Keratinocyte (primary cell): ENCODE measurements around the gene GLG1. TPM values are rescaled to one million over a fixed set of nuclear protein-coding genes. Genes with fewer than 3 reads are reported as not detected.

ENCODE experiments used
- DNase-seq: peaks from one replicate; pipeline ENCODE4 v3.0.0-alpha.2; 2011; ENCODE audit warnings: low read depth, missing footprints, low spot score
- FAIRE-seq: peaks from 2 replicates; lab custom pipeline; 2011; peaks lifted over from hg19 to GRCh38; lab: Jason Lieb, UNC
- H2AFZ ChIP-seq: 2 replicates; pipeline ENCODE4 v1.6.0; 2012; ENCODE audit warnings: low read length, control low read depth, inconsistent platforms; ENCODE audit not compliant: control insufficient read depth
- H3K27ac ChIP-seq: 2 replicates; pipeline ENCODE4 v1.5.1; 2011; ENCODE audit warnings: low read length; ENCODE audit not compliant: control insufficient read depth, insufficient read depth
- H3K27me3 ChIP-seq: 3 replicates; pipeline ENCODE4 v1.6.0; 2011; ENCODE audit warnings: low read length; ENCODE audit not compliant: control insufficient read depth, insufficient read depth; ENCODE audit errors: extremely low read depth
- H3K36me3 ChIP-seq, 2 experiments: 2 replicates in 1 of 2; 3 replicates in 1 of 2; pipeline ENCODE4 v1.5.1; 2011; ENCODE audit warnings: low read length in 2 of 2, mild to moderate bottlenecking in 1 of 2; ENCODE audit not compliant: control insufficient read depth in 2 of 2, insufficient read depth in 2 of 2; ENCODE audit errors: extremely low read depth in 1 of 2
- H3K4me1 ChIP-seq: 3 replicates; pipeline ENCODE4 v1.5.1; 2011; ENCODE audit warnings: low read length; ENCODE audit not compliant: control insufficient read depth, insufficient read depth; ENCODE audit errors: extremely low read depth
- H3K4me2 ChIP-seq: 3 replicates; pipeline ENCODE4 v1.6.0; 2011; ENCODE audit warnings: low read depth, low read length; ENCODE audit not compliant: control insufficient read depth, insufficient read depth; ENCODE audit errors: extremely low read depth
- H3K4me3 ChIP-seq, 3 experiments: fragments of 200-600 bp in 1 of 3; sonication (generic) in 1 of 3; 2 replicates in 2 of 3; 3 replicates in 1 of 3; pipeline ENCODE4 v1.5.1; 2011 to 2016; ENCODE audit warnings: low read length in 3 of 3, mild to moderate bottlenecking in 3 of 3, control low read depth in 2 of 3, inconsistent platforms in 1 of 3, low read depth in 1 of 3, mixed read lengths in 1 of 3, mixed run types in 1 of 3, moderate library complexity in 1 of 3; ENCODE audit not compliant: control insufficient read depth in 2 of 3, insufficient read depth in 2 of 3; ENCODE audit errors: extremely low read depth in 1 of 3
- H3K79me2 ChIP-seq: 2 replicates; pipeline ENCODE4 v1.6.0; 2012; ENCODE audit warnings: low read length; ENCODE audit not compliant: control insufficient read depth, insufficient read depth
- H3K9ac ChIP-seq: 3 replicates; pipeline ENCODE4 v1.6.0; 2011; ENCODE audit warnings: low read length; ENCODE audit not compliant: control insufficient read depth, insufficient read depth; ENCODE audit errors: extremely low read depth
- H3K9me1 ChIP-seq: 3 replicates; pipeline ENCODE4 v1.6.0; 2011; ENCODE audit warnings: low read length; ENCODE audit not compliant: control insufficient read depth, insufficient read depth; ENCODE audit errors: extremely low read depth
- H3K9me3 ChIP-seq: 2 replicates; pipeline ENCODE4 v1.5.1; 2012; ENCODE audit warnings: low read depth, low read length; ENCODE audit not compliant: control insufficient read depth
- H4K20me1 ChIP-seq: 3 replicates; pipeline ENCODE4 v1.6.0; 2011; ENCODE audit warnings: low read length; ENCODE audit not compliant: control insufficient read depth, insufficient read depth; ENCODE audit errors: extremely low read depth
- CTCF ChIP-seq, 3 experiments: IDR thresholded peaks in 1 of 3; conservative IDR thresholded peaks in 1 of 3; optimal IDR thresholded peaks in 1 of 3; 2 replicates in 2 of 3; 3 replicates in 1 of 3; pipeline versions ENCODE3 to v1.5.1; 2011; ENCODE audit warnings: low read length in 3 of 3, mild to moderate bottlenecking in 3 of 3, moderate library complexity in 2 of 3, control low read depth in 1 of 3, inconsistent platforms in 1 of 3; ENCODE audit not compliant: insufficient read depth in 2 of 3; ENCODE audit errors: extremely low read depth in 1 of 3
- EZH2 ChIP-seq: IDR thresholded peaks from one replicate; pipeline ENCODE4 v1.6.1; 2012; ENCODE audit warnings: inconsistent platforms, mild to moderate bottlenecking, low read length, moderate library complexity
- dilution Hi-C: fragments of 300-500 bp; cut with MboI; formaldehyde crosslinking; loops from one replicate; pipeline ENCODE4 v1.7.0; 2020; ENCODE audit warnings: low sequenced_read_pairs; ENCODE audit not compliant: extremely low pct_ligation_motif_present
- polyA plus RNA-seq, 5 experiments: library from polyadenylated mRNA; depleted of rRNA in 3 of 5; stranded (reverse) in 3 of 5; stranded (forward) in 1 of 5; unstranded in 1 of 5; fragments of >200 nt; gene quantifications; 1 replicate in 1 of 5; 2 replicates in 3 of 5; 3 replicates in 1 of 5; pipeline versions ENCODE4 v1.2.1 to v1.2.3, GENCODE V29; 2011 to 2012; ENCODE audit warnings: missing spikeins in 2 of 5, low read depth in 1 of 5, low replicate concordance in 1 of 5

Gene GLG1
- polyA plus RNA-seq, 1 donor (not counting 4 experiments of a cell fraction or from before 2014, with no cell fraction given): 63.6 TPM

- Histone ChIP-seq H4K20me1 (no peaks in the 10 kb centered on the region), H3K9ac (no peak overlapping the region), H3K9me3 (no peaks in the 10 kb centered on the region), H3K36me3 (peaks cover 4 to 7% of the 10 kb centered on the region in 2 experiments), H3K27me3 (no peaks in the 10 kb centered on the region), H3K79me2 (no peaks in the 10 kb centered on the region), H3K4me2 (no peak overlapping the region), H3K4me3 (no peak overlapping the region), H3K4me1 (no peaks in the 10 kb centered on the region), H2AFZ (no peak overlapping the region), H3K27ac (no peak overlapping the region), H3K9me1 (no peaks in the 10 kb centered on the region)
- DNase-seq: no peak
- FAIRE-seq: no peak
- dilution Hi-C loops: no loop called here
- TF ChIP-seq EZH2 (no peak), CTCF (optimal IDR thresholded peaks at IDR 0.05 in 1 of 3, IDR thresholded peaks at IDR 0.05 in 1 of 3, conservative IDR thresholded peaks at IDR 0.05 in 1 of 3; ENCODE audit: extremely low read depth in 1 of 3, insufficient read depth in 2 of 3, low read length in 3 of 3) (no peak)
Measured at GRCh38 chr16:74496054-74496453, 110.9 kb downstream of the GLG1 start.

DNA sequence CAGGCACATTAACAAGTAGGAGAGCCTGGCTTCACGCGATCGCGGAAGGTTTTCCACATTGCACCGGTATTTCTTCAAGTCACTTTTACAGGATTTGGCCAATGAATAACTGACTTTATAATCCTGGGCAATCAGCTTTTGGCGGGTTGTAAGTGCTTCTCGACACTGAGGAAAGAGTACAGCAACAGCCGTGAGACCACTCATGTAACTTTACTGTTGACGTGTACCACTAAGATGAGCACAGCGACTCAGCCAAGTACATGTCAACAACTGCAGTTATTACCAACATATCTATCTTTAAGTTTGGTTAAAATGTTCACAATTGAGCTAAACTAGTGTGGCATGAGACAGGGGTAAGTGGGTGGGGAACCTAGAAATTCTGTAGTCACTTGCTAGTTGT, 113.9 kb downstream of the GLG1 start:
- H3K27ac ChIP-seq: no peak overlapping the region
- H3K9ac ChIP-seq: no peak overlapping the region
- no peaks in the 10 kb centered on the region for H3K27me3 ChIP-seq
- TF ChIP-seq CTCF (optimal IDR thresholded peaks at IDR 0.05 in 1 of 3, IDR thresholded peaks at IDR 0.05 in 1 of 3, conservative IDR thresholded peaks at IDR 0.05 in 1 of 3; ENCODE audit: extremely low read depth in 1 of 3, insufficient read depth in 2 of 3, low read length in 3 of 3) (no peak), EZH2 (no peak)
- no peak overlapping the region for H3K4me2 ChIP-seq
- H3K9me1 ChIP-seq: no peaks in the 10 kb centered on the region
- H3K36me3 ChIP-seq: peaks cover 9 to 10% of the 10 kb centered on the region in 2 experiments
- H3K4me1 ChIP-seq: no peaks in the 10 kb centered on the region
- H3K4me3 ChIP-seq: no peak overlapping the region
- H4K20me1 ChIP-seq: no peaks in the 10 kb centered on the region
- DNase-seq: no peak
- no peak for FAIRE-seq
- dilution Hi-C loops: no loop called here
- H3K9me3 ChIP-seq: no peaks in the 10 kb centered on the region
- no peak overlapping the region for H2AFZ ChIP-seq
- no peaks in the 10 kb centered on the region for H3K79me2 ChIP-seq
